ENCODE data around the gene ATP2C1. TPM values are rescaled to one million over a fixed set of nuclear protein-coding genes. Genes with fewer than 3 reads are reported as not detected.

The ATP2C1 gene
- total and polyA plus RNA-seq, 9 of the 15 experiments (the other 6 are each of a cell fraction or from before 2014, with no cell fraction given) = 10.0 to 53.5 (median 27.9) TPM

- Histone ChIP-seq H4K20me1 (replicated peaks; ENCODE audit: control insufficient read depth, insufficient read depth, low read length) (no peaks in the 10 kb centered on the region), H3K79me2 (ENCODE audit: control insufficient read depth, insufficient read depth, low read length) (peaks cover 17% of the 10 kb centered on the region), H3K9me1 (ENCODE audit: control insufficient read depth, insufficient read depth, low read length) (no peaks in the 10 kb centered on the region), H3K27me3 (ENCODE audit: control insufficient read depth in 2 of 2, insufficient read depth in 2 of 2, low read length in 2 of 2) (no peaks in the 10 kb centered on the region), H3K9me3 (replicated peaks; ENCODE audit: control insufficient read depth, insufficient read depth, low read depth, low read length) (no peaks in the 10 kb centered on the region), H3K36me3 (ENCODE audit: control insufficient read depth, insufficient read depth, low read length) (peaks cover 40% of the 10 kb centered on the region), H3K4me3 (no peak overlapping the region), H3K4me2 (ENCODE audit: insufficient read depth, low read length) (no peak overlapping the region), H3K27ac (ENCODE audit: extremely low read depth, low read depth, low read length) (no peak overlapping the region), H2AFZ (ENCODE audit: low read depth, low read length) (no peak overlapping the region), H3K9ac (ENCODE audit: insufficient read depth in 1 of 2, low read depth in 2 of 2, low read length in 2 of 2) (no peak overlapping the region), H3K4me1 (replicated peaks in 1 of 2; ENCODE audit: control insufficient read depth in 2 of 2, insufficient read depth in 2 of 2, low read length in 2 of 2) (no peaks in the 10 kb centered on the region; a peak in 2 of 5 replicates)
- no TSS peak for BruUV-seq (replicated peaks)
- ATAC-seq (no peak), DNase-seq (ENCODE audit: extremely low read depth in 1 of 4, low spot score in 3 of 4) (no peak), FAIRE-seq (no peak)
- 100% methylated on average over 1 of the region's 1 CpG for WGBS (ENCODE audit: insufficient coverage, low coverage, missing lambda C conversion rate)
- ChIA-PET CTCF (ENCODE audit: low intra/inter-chr PET ratio) (no interaction called here), POLR2A (interaction anchor here (1.2 kb wide), 1 partner anchor 18 kb away, joined by 3 read pairs; no protein-coding TSS in a partner anchor)
- in situ Hi-C loops (cut with MboI) (no loop called here), intact Hi-C loops (cut with micrococcal nuclease) (no loop called here)
- TF ChIP-seq CSDE1 (IDR thresholded peaks at IDR 0.05) = no peak
- no peak for TF ChIP-seq CREB3 (tag; conservative IDR thresholded peaks at IDR 0.05; ENCODE audit: low read depth)
- TF ChIP-seq SNIP1 (IDR thresholded peaks at IDR 0.05; ENCODE audit: low read depth) = no peak
- no peak for TF ChIP-seq SMAD1 (IDR thresholded peaks at IDR 0.05; ENCODE audit: low read depth, low read length, partially characterized antibody)
- no peak for TF ChIP-seq BRF1 (IDR thresholded peaks at IDR 0.05; ENCODE audit: borderline replicate concordance, extremely low read depth, insufficient read length)
- no peak for TF ChIP-seq CHCHD3 (CRISPR knock-in tag; IDR thresholded peaks at IDR 0.05)
- TF ChIP-seq SMARCA4 (IDR thresholded peaks at IDR 0.05) = no peak
- no peak for TF ChIP-seq FOXK1 (CRISPR knock-in tag; IDR thresholded peaks at IDR 0.05; ENCODE audit: borderline replicate concordance)
- TF ChIP-seq SOX6 (IDR thresholded peaks at IDR 0.05) = no peak
- TF ChIP-seq ZNF407 (IDR thresholded peaks at IDR 0.05; ENCODE audit: low read depth) = no peak
- TF ChIP-seq, protein P1, sequence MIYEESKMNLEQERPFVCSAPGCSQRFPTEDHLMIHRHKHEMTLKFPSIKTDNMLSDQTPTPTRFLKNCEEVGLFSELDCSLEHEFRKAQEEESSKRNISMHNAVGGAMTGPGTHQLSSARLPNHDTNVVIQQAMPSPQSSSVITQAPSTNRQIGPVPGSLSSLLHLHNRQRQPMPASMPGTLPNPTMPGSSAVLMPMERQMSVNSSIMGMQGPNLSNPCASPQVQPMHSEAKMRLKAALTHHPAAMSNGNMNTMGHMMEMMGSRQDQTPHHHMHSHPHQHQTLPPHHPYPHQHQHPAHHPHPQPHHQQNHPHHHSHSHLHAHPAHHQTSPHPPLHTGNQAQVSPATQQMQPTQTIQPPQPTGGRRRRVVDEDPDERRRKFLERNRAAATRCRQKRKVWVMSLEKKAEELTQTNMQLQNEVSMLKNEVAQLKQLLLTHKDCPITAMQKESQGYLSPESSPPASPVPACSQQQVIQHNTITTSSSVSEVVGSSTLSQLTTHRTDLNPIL (CRISPR knock-in tag; IDR thresholded peaks at IDR 0.05) = no peak
Observed at GRCh38 chr3:130933801-130934345, 40.0 kb downstream of the ATP2C1 start.
